Glutamatergic neuron (in vitro differentiated cells): ENCODE results near the gene ZNF746. TPM values are rescaled to one million over a fixed set of nuclear protein-coding genes. Genes with fewer than 3 reads are reported as not detected.

Experiments used
- DNase-seq: peaks from one replicate; pipeline ENCODE4 v3.0.0; 2022
- H3K27ac Mint-ChIP-seq: one replicate; pipeline ENCODE4 v1.8.0; 2020; ENCODE audit warnings: mild to moderate bottlenecking, mixed read lengths, inconsistent platforms; ENCODE audit not compliant: unreplicated experiment
- H3K27me3 Mint-ChIP-seq: one replicate; pipeline ENCODE4 v1.8.0; 2020; ENCODE audit warnings: mild to moderate bottlenecking, moderate library complexity, mixed read lengths, inconsistent platforms; ENCODE audit not compliant: unreplicated experiment
- H3K36me3 Mint-ChIP-seq: one replicate; pipeline ENCODE4 v1.8.0; 2020; ENCODE audit warnings: mild to moderate bottlenecking, mixed read lengths, inconsistent platforms; ENCODE audit not compliant: unreplicated experiment
- H3K4me1 Mint-ChIP-seq: one replicate; pipeline ENCODE4 v1.8.0; 2020; ENCODE audit warnings: mild to moderate bottlenecking, low read depth, mixed read lengths, inconsistent platforms; ENCODE audit not compliant: unreplicated experiment
- H3K4me3 Mint-ChIP-seq: one replicate; pipeline ENCODE4 v1.8.0; 2020; ENCODE audit warnings: mild to moderate bottlenecking, mixed read lengths, inconsistent platforms; ENCODE audit not compliant: unreplicated experiment
- H3K9me3 Mint-ChIP-seq: one replicate; pipeline ENCODE4 v1.8.0; 2020; ENCODE audit warnings: mild to moderate bottlenecking, moderate library complexity, mixed read lengths, inconsistent platforms; ENCODE audit not compliant: unreplicated experiment
- CTCF ChIP-seq: fragments of 200-600 bp; sonication (generic); IDR thresholded peaks from one replicate; pipeline ENCODE4 v1.5.0; 2021; ENCODE audit not compliant: partially characterized antibody, unreplicated experiment
- total RNA-seq: library from RNA; stranded (reverse); fragmentation: NEBNext Ultra II Directional; extraction: Animal tissue kit (Norgen Biotek cat#: 25700); gene quantifications from one replicate; pipeline ENCODE4 v1.2.1, GENCODE V29; 2021; ENCODE audit not compliant: unreplicated experiment

ZNF746 gene
- total RNA-seq, 1 donor from 2014 or later, result 22.8 TPM

GRCh38 chr7:149473251-149473650 lies 24.4 kb downstream of the ZNF746 start:
- no peak overlapping the region for H3K4me3 Mint-ChIP-seq
- no peak for DNase-seq
- H3K9me3 Mint-ChIP-seq, result peaks cover 2% of the 10 kb centered on the region
- H3K27me3 Mint-ChIP-seq, result no peaks in the 10 kb centered on the region
- no peak overlapping the region for H3K27ac Mint-ChIP-seq
- H3K36me3 Mint-ChIP-seq, result peaks cover 26% of the 10 kb centered on the region
- peaks cover 2% of the 10 kb centered on the region for H3K4me1 Mint-ChIP-seq
- TF ChIP-seq CTCF, result no peak

- DNase-seq, result no peak
- H3K27ac Mint-ChIP-seq, result no peak overlapping the region
- no peak overlapping the region for H3K4me3 Mint-ChIP-seq
- H3K4me1 Mint-ChIP-seq, result no peaks in the 10 kb centered on the region
- no peaks in the 10 kb centered on the region for H3K9me3 Mint-ChIP-seq
- no peak for TF ChIP-seq CTCF
- H3K36me3 Mint-ChIP-seq, result peaks cover 18% of the 10 kb centered on the region
- H3K27me3 Mint-ChIP-seq, result peaks cover 3% of the 10 kb centered on the region
Measured at GRCh38 chr7:149471289-149471953, 26.2 kb downstream of the ZNF746 start.

- Mint-ChIP-seq H3K36me3 (peaks cover 17% of the 10 kb centered on the region), H3K4me1 (no peaks in the 10 kb centered on the region), H3K27me3 (peaks cover 3% of the 10 kb centered on the region), H3K4me3 (peak overlapping the region; percentile 9), H3K9me3 (no peaks in the 10 kb centered on the region), H3K27ac (no peak overlapping the region)
- TF ChIP-seq CTCF, result no peak
- DNase-seq, result no peak
Measured at GRCh38 chr7:149469806-149470205, 27.8 kb downstream of the ZNF746 start.

DNA sequence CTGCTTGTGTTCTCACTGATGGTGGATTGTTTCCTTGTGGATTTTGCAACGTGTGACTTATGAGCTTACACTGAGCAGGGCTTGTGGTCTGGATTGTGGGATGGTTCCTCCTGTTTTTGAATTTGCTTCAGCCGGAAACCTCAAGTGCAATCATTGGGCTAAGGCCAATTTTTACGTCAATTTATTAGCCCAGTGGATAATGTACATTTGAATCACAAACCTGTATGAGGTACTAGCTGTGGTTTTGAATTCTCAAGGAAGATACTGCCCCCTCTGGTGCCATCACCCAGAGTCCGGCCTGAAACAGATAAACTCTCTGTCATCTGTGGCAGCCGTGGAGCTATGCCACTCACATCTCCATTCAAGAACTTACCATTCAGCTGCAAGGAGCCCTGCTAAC lies 29.4 kb downstream of the ZNF746 start:
- Mint-ChIP-seq H3K4me1 (no peaks in the 10 kb centered on the region), H3K9me3 (peaks cover 1% of the 10 kb centered on the region), H3K4me3 (no peak overlapping the region), H3K27ac (no peak overlapping the region), H3K27me3 (peaks cover 5% of the 10 kb centered on the region), H3K36me3 (peaks cover 17% of the 10 kb centered on the region)
- no peak for TF ChIP-seq CTCF
- DNase-seq, result no peak

DNA sequence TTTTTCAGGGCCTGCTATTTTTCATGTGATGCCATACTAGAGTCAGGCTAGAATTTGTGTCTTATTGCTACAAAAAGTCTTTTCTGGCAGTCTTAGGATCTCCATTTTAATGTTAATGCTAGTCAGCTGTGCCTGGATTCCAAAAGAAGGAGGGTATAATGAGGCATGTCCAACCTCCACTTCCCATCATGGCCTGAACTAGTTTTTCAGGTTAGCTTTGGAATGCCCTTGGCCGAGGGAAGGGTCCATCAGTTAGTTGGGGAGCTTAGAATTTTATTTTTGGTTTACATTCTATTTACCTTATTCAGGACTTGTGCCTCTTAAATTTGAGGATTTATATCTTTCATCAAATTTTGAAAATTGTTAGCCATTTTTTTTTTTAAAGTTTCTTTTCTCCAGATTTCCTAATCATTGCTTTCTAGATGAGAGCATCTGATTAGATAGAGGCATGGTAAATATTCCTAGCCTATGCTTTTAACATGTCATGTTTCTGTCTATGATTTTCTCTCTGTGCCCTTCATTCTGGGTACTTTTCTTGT lies 30.2 kb downstream of the ZNF746 start:
- Mint-ChIP-seq H3K27ac (no peak overlapping the region), H3K9me3 (peaks cover 1% of the 10 kb centered on the region), H3K36me3 (peaks cover 10% of the 10 kb centered on the region), H3K4me3 (no peak overlapping the region), H3K4me1 (no peaks in the 10 kb centered on the region), H3K27me3 (peaks cover 5% of the 10 kb centered on the region)
- DNase-seq, result no peak
- TF ChIP-seq CTCF, result no peak
